Measurements from ENCODE around the gene STOM.
"Not testable (repeated sequence)": the region's sequence is repeated elsewhere in the genome, so short reads cannot be mapped to it uniquely, and the experiment has no call there.

Gene STOM, protein sequence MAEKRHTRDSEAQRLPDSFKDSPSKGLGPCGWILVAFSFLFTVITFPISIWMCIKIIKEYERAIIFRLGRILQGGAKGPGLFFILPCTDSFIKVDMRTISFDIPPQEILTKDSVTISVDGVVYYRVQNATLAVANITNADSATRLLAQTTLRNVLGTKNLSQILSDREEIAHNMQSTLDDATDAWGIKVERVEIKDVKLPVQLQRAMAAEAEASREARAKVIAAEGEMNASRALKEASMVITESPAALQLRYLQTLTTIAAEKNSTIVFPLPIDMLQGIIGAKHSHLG

DNA sequence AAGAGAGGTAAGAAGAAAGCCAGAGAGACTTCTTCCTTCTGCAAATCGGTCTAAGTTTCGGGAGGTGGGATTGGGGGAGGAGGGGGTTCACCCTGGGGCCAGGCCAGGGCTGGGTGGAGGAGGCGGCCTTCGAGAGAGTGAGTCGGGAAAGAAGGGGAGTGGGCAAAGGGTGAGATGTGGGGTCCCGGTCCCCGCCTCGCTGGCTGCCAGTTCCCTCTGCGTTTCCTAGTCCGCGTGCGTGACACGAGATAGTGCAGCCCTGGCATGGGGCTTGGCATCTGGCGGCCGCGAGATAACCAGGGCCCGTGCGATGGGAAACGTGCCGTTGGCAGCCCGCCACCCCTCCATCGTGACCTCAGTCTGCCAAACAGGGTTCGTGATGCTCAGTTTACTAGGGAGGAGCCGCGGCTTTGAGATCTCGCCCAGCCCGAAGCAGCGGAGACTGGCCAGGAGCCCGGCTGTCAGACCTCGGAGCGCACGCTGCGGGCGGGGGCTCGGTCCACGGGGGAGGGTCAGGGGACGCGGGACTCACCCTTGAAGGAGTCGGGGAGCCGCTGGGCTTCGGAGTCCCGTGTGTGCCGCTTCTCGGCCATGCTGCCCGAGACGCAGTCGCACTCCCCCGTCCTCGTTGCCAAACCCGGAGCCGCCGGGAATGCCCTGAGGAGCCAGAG, at the start of gene STOM:
TSS of gene STOM (minus strand) at position 656 of the 671 bp plus-strand sequence. CDS start at position 593, 63 bp downstream.
- peak; percentile 61 for DNase-seq (ENCODE audit: low spot score)

DNA sequence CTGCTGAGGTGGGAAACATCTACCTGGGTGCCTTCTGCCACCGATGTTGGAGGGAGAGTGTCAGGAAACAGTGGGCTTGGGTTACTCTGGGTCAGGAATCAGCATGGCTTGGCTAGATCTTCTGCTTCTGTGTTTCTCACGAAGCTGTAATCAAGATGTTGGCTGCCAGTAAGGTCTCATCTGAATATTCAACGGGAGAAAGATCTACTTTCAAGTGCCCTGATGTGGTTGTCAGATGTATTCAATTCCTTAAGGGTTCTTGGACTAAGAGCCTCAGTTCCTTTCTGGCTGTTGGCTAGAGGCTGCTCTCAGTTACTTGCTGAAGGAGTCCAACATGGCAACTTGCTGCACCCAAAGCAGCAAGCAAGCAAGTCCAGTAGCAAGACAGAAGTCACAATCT, 41.9 kb upstream of the STOM start:
- DNase-seq (ENCODE audit: low spot score), result no peak

DNA sequence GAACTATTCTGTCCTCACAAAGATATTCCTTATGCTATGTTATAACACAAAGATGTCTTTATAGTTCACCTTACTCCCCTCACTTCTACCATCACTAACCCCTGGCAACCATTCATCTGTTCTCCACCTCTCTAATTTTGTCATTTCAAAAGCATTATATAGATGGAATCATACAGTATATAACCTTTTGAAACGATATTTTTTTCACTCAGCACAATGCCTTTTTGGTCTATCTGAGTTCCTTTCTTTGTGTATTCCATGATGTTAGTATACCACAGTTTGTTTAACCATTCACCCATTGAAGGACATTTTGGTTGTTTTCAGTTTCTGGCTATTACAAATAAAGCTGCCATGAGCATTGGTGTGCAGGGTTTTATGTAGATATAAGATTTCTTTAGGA, 35.8 kb upstream of the STOM start:
- DNase-seq (ENCODE audit: low spot score), result no peak

DNA sequence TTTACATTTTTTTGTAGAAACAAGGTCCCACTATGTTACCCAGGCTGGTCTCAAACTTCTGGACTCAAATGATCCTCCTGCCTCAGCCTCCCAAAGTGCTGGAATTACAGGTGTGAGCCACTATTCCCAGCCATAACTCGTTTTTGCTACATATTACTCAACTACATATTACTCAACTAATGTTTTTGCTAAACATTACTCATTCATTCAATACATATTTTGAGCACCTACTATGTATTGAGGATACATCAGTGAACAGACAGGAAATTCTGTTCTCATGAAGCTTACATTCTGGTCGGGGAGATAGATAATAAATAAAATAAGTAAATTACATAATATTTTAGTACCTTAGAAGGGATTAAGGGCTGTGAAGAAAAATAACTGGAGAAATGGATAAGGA, 34.9 kb upstream of the STOM start:
- no peak for DNase-seq (ENCODE audit: low spot score)

DNA sequence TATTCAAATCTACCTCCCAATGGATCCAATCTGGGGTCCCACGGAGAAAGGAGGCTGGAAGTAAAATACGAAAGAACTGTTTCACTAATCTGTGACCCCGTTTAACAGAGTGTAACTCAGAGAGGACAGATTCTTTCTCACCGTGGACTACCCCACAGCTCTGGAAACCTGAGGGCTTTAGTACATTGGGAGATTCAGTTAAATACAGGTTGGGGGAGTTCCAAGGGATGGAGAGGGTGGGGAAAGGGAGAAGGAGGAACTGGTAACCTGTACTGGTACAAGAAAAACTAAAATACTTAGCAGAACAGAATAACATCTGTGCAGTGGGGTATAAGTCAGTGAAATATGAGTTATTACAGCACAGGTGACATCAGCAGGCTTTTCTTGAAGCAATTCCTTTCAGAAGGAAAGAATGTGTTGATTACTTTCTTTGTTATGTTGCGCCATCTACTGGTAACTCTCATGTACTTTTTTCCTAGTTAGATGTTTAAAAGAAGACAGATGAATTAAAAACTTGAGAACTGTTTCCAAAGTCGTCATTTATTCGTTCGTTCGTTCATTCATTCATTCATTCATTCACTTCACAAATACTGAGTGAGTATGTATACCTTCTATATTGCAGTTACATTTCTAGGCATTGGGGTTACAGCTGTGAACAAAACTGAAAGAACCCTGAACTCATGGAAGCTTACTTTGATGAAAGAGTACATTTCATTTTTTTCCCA, 30.0 kb upstream of the STOM start:
- peak; percentile 70 for DNase-seq (ENCODE audit: low spot score)

DNA sequence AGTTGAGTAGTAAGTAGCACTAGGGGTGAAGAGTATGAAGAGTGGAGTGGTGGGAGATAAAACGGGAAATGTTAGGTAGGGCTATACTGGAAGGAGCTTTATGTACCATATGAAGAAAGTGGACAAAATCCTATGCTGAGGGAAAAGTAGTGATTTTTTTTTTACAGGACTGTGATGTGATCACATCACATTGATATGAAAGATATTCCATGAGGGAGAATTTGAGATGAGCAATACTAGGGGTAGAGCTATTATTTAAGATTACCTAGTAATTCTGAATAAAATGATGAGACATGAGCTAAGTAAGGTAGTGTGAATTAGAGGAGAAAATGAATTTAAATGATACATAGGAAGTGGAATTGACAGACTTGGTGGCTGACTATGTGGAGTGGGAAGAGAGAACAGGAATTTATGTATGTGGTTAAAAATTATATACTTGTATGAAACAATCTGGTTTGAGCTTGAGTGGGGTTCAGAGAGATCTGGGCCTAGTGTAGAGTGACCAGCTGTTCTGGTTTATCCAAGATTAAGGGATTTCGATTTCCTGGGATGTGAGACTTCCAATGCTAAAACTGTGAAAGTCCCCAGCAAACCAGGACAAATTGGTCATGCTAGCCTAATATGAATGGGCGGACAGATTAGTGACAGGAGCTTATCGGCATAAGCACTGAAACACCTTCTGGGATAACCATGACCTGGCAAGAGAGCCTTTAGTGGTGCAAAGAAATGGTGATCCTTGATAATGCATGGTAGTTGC, 29.3 kb upstream of the STOM start:
- DNase-seq (ENCODE audit: low spot score), result no peak

DNA sequence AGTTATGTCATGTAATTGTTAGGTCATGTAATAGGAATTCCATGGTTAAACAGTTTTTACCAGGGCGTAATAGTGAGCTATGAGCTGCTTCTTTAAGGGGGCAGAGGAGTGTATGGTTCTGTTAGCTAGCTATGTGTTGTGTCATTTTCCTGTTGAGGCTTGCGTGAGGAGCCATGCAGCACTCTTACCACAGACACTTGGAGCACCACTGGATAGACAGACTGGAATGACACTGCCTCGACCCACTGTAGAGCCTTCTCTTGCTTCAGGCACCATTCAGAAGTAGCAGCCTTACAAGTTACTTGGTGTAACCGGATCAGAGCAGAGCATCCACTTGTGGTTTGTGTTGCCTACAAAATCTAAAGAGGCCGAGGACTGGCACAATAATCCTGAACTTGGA, 28.3 kb upstream of the STOM start:
- DNase-seq (ENCODE audit: low spot score), result no peak

DNA sequence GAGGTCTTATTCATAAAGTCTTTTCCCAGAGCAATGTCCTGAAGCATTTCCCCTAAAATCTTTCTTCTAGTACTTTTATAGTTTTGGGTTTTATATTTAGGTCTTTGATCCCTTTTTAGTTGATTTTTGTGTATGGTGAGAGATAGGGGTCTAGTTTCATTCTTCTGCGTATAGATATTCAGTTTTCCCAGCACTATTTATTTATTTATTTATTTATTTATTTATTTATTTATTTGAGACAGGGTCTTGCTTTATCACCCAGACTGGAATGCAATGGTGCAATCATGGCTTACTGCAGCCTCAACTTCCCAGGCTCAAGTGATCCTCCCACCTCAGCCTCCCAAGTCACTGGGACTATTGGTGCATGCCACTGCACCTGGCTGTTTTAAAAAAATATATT, 27.2 kb upstream of the STOM start:
- DNase-seq (ENCODE audit: low spot score), result not testable (repeated sequence)

DNA sequence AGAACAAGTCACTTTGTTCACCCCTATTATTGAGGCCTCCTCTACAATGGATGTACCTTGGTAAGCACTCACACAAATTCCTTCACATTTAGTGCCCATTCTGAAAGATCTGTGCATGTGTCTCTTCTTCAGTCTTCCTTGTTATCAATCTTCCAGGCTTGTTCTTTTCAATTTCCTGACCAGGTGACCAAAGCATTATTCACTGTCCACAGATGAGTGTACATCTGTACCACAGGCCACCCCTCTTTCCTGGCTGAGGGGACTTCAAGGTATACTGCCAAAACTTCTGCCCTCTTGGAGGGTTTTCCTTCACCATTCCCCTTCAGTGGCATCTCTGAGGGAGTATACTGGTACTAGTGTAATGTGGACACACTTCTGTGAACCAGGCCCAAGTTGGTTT, 25.5 kb upstream of the STOM start:
- no peak for DNase-seq (ENCODE audit: low spot score)

DNA sequence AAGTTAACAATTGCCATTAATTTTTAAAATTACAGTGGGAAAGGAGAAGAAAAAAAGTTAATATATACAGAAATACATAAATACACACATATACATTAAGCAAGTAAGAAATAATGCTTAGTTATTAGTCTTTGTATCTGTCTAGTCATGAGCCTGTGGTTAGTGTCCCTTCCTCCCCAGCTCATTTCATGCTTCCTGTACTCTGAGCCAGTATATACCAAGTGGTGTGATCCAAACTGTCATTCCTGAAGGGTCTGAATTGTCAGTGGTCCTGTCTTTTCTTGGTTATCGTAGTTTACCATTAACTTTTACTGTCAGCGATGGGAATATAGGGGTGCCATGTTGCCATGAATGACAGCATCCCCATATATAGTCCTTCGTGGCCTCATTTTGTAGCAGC, 24.2 kb upstream of the STOM start:
- no peak for DNase-seq (ENCODE audit: low spot score)

DNA sequence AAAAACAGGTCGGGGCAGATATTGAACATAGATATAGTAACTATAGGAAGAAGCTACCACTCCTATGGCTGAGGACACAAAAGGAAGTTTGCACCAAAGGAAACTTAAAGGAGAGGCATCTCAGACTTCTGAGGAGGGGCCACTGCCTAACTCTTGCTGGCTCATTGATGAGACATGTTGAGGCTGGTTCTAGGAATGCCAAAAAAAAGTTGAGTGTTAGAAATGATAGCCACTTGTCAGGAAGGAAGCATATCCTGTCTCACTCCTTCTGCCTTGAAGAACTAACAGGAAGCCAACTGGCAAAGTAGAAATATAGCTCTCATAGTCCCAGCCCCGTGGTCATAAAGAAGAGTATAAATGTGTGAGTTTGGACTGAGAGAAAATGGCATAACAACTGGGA, 23.3 kb upstream of the STOM start:
- DNase-seq (ENCODE audit: low spot score), result no peak

DNA sequence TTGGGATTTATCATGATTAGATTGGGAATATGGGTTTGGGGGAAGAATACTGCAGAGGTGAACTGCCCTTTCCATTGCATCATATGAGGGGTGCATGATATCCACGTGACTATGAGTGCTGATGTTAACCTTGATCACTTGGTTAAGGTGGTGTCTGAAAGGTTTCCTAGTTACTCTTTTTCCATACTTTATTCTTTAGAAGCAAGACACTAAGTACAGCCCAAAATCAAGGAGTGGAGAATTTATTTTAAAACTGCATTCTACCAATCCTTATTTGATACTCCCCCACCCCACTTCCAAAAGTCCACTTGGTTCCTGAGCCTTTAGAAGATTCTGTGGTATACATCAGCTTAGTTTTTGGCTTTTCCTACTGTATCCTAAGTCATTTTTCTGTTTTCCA, 20.3 kb upstream of the STOM start:
- no peak for DNase-seq (ENCODE audit: low spot score)

DNA sequence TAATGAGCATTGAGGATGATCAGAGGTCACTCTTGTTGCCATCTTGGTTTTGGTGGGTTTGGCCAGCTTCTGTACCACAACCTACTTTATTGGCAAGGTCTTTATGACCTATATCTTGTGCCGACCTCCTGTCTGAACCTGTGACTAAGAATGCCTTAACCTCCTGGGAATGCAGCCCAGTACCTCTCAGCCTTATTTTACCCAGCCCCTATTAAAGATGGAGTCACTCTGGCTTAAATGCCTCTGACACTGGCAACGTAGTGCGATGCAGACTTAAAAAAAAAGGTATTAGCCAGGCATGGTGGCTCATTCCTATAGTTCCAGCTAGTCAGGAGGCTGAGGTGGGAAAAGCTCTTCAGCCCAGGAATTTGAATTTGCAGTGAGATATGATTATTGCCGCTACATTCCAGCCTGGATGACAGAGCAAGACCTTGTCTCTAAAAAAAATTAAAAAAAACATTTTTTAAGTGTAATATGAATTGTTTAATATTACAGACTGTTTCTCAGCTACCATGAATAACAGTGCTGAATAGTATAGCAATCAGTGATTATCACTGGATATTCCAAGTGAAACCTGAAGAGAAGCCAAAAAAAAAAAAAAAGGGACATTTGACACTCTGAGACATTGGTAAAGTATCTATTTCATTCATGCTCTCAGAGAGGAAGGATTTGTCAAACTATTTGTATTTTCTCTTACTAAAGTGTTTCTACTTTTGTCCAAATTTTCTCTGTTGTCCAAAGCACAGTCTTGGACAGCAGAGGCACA, 18.3 kb upstream of the STOM start:
- no peak for DNase-seq (ENCODE audit: low spot score)

DNA sequence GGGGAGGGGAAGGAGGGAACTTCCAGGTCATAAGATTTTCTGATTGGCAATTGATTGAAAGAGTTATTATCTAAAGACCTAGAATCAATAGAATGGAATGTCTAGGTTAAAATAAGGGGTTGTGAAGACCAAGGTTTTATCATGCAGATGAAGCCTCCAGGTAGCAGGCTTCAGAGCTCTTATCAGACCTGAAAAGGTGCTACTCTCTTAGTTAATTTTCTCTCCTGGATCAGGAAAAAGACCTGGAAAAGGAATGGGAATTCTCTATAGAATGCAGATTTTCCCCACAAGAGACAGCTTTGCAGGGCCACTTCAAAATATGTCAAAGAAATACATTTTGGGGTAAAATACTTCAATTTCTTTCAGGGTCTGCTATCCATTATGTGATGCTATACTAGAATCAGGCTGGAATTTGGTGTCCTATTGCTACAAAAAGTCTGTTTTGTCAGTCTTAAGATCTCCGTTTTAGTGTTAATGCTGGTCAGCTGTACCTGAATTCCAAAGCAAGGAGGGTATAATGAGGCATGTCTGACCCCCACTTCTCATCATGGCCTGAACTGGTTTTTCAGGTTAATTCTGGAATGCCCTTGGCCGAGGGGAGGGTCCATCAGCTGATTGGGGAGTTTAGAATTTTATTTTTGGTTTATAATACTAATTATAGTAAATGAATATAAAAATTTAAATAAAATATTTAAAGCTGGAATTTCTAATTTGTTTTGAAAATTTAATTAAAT, 16.6 kb upstream of the STOM start:
- no peak for DNase-seq (ENCODE audit: low spot score)

DNA sequence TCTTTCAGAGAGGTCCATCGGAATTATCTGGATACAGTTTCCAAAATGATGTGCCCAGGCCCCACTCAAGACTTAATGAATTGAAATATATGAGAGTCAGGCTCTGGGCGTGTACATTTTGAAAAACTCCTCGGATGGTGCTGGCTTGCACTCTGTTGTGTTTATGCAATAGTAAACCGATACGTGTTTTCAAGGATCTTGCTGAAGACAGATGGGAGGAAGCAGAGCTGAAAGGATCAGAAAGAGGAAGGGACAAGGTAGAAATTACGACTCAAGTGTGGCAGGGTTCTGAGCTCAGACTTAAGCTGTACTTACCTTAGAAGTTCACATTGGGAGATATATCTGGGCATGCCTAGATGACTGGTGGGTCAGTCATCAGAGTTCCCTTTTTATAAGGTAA, 13.7 kb upstream of the STOM start:
- DNase-seq (ENCODE audit: low spot score), result no peak

DNA sequence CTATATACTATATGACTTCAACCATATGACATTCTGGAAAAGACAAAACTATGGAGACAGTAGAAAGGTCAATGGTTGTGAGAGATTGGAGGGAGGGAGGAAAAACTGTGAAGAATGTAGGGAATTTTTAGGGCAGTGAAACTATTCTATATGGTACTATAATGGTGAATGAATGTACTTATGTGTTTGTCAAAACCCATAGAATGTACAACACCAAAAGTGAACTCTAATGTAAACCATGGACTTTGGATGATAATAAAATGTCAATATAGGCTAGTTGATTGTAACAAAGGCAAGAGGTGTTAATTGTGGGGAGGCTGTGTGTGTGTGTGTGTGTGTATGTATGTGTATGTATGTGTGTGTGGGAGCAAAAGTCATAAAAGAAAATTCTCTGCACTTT, 10.8 kb upstream of the STOM start:
- no peak for DNase-seq (ENCODE audit: low spot score)

DNA sequence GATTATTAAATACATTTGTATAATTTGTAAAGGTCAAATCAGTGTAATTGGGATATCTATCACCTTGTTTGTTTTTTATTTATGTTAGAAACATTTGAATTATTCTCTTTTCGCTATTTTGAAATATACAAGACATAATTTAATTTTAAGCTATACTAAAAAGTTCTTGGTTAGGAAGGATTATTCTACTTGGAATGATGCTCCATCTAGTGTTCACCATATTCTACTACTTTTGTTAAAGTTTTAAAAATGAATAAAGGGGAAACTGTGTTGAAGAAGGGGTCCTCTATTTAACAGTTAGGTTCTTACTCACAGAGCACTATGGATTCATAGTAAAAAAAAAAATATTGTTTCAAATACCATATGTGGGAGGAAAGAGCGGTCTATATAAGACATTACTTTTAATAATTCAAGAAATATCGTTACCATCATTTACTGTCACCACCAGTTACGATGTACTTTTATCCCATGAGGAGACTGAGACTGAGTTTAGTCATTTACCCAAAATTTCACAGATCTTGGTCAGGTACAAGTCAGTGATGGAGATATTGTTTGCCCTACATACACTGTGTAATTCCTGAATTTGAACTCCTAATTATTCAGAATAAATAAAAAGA, 6.3 kb upstream of the STOM start:
- peak; percentile 21 for DNase-seq (ENCODE audit: low spot score)

DNA sequence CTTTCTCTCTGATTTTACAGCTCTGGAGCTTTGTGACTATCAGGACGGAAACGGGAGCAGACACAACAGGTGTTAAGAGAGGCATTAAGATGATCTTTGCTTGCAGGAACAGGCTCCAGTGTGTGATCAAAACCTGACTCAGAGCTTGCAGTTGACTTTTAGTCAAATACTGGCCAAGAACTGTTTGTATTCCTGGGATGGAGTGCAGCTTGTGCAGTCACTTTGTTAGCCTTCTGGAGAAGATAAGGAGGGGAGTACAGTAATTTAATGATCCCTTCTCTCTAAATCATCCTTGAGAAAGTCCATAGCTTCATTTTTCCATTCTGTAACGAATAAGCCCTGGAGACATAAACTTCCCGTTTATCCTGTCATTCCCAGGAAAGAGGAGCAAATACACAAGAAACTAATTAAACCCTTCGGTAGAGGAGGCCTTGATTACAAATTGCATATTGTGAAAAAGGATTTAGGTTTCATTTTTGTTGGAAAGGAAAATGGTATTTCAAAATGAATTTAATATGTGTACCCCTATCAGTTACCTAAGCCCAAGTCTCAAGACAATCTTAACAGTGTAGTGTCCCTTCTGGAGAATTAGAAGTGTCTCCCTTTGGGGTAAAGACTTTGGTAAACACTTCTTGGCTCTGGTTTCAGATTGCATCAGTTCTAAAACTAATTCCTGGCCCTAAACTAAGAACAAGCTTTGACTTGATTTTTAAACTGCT, 3.1 kb upstream of the STOM start:
- no peak for DNase-seq (ENCODE audit: low spot score)

DNA sequence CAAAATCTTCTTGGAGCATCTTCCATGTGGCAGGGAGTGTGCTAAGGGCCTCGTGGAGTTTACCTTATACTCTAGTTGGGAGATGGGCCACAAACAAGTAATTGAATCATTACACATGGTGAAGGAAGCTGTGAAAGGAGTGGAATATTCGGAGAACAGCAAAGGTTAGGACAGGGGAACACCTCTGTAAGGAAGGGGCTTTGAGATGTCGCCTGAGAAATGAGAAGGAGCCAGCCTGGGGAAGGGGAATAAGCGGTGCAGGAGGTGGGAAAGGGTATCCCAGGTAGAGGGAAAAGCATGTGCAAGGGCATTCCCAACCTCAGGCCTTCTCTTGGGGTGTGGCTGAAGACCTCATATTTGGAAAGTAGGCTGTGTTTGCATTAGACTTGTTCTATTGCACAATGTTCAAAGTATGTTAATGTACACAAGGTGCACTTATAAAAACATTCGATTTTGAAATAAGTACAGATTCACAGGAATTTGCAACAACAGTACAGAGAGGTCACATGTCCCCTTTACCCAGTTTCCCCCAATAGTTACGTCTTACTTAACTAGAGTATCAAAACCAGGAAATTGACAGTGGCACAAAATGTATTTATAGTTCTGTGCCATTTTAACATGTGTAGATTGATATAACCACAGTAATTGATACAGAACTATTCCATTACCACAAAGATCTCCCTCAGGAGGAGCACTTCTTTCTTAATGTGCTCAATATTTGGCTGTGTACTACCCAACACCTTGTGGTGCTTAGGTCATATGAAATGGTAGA, 2.4 kb upstream of the STOM start:
- DNase-seq (ENCODE audit: low spot score), result no peak

All from CD4-positive, alpha-beta T cell treated with Interleukin-2 at 100 ng/mL for 4 hours (primary cell).